ENCODE measurements around the gene HTR5A.
"Not testable (repeated sequence)": the region's sequence is repeated elsewhere in the genome, so short reads cannot be mapped to it uniquely, and the experiment has no call there.

Gene HTR5A

DNA sequence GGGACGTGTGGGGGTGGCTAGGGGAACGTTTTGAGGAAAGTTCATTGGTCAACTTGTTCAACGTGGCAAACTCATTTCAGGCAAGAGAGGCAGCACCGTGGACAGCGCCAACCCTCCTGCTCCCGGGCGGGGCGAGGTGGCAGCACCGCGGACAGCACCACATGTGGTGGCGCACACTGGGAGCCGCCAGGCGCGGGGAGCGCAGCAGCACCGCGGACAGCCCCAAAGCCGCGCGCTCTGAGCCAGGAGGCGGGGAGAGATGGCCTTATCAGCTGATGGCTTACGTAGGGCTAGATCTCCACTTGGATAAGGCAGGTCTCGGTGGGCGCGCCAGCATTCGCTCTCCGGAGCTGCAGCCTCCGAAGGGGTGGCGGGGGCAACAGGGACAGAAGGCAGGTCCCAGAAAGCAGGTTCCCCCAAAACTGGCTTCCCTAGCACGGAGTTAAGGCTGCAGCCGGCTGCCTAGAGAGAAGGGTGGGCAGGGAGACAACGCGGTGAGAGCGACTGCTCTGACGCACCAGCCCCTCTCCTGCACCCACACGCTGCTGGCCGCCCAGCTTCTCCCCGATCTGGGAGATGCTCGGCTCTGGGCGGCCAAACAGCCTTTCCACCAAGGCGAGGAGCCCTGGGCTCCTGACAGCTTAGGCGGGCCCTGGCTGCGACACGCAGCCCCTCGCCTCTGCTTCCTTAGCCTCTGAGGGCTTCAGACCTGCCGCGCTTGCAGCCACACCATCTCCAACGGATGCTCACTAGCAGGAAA lies at the start of gene HTR5A:
Gene HTR5A, plus strand, starts transcription at position 333 of the 760 bp plus-strand sequence. CDS start 576 bp downstream, outside the sequence.
- DNase-seq = peak; percentile 92

DNA sequence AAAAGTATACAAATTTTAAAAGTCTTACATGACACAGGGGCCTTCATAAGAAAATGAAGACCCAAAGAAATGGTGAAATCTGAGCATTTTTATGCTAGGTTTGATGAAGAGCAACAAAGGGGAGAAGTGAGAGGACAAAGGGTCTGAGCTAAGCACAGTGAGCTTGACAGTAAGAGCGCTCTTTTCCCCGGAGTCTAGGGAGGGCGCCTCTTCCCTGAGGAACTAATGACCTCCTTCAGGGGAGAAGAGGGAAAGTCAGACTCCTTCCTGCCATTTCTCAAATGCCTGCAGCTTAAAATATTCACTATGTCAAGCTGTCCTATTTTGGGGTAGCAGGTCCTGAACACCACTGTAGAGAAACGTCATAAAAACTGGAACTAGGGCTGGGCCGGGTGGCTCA lies 49.1 kb upstream of the HTR5A start:
- DNase-seq = no peak

DNA sequence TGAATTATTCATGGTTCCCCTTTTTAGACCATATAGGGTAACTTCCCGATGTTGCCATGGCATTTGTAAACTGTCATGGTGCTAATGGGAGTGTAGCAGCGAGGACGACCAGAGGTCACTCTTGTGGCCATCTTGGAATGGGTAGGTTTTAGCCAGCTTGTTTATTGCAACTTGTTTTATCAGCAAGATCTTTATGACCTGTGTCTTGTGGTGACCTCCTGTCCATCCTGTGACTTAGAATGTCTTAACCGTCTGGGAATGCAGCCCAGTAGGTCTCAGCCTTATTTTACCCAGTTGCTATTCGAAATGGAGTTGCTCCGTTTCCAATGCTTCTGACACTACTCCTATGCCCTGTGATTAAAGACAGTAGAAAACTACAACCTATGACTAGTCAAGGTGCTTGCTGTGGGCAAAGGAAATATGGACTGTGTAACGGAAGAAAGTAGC lies 48.4 kb upstream of the HTR5A start:
- no peak for DNase-seq

DNA sequence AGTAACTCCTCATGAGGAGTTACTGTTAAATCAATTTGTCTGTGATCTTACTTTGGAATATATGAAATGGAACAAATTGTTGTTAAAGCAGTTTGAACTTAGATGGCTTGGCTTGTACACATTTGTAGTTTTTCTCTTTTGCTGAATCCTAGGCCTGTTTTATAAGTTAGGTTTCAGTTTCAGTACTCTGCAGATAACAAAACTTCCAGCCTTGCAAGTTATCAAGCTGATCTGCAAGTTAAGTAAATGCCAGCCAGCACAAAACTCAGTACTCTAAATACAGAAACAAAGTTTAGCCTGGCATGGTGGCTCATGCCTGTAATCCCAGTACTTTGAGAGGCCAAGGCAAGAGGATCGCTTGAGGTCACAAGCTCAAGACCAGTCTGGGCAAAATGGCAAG lies 42.2 kb upstream of the HTR5A start:
- no peak for DNase-seq

DNA sequence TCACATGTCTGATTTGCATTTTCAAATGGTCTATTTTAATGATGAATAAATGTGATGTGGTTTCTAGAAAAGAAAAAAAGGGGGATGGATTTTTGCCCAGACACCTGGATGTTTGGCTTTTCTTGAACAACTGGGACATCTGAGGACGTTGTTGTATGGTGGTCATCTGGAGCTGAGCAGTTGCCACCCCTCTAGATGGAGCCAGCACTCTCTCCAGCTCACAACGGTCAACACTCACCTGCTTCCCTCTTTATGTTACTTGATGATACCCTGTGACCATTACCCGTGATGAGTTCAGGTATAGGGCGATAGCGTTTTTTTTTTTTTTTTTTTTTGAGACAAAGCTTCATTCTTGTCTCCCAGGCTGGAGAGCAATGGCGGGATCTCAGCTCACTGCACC lies 37.1 kb upstream of the HTR5A start:
- DNase-seq = no peak

DNA sequence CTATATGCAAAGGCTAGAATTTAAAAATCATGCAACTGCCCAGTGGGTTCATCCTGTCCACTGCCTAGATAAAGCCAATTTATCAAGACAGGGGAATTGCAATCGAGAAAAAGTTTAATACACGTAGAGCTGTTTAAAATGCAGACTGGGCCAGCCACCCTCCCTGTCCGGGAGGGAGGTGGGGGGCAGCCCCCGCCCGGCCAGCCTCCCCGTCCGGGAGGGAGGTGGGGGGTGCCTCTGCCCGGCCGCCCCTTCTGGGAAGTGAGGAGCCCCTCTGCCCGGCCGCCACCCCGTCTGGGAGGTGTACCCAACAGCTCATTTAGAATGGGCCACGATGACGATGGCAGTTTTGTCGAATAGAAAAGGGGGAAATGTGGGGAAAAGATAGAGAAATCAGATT lies 35.6 kb upstream of the HTR5A start:
- DNase-seq = not testable (repeated sequence)

DNA sequence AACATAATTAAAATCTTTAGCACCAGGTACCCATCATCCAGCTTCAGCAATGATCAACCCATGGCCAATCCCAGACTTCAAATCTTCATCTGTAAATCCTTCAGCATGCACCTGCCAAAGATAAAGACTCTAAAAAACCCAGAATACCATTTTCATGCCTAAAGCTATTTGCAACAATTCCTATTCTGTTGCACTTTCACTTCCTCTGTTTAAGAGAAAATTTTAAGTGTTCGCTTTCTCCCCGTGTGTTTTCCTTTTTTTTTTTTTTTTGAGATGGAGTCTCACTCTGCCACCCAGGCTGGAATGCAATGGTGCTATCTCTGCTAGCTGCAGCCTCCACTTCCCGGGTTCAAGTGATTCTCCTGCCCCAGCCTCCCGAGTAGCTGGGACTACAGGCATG lies 31.8 kb upstream of the HTR5A start:
- DNase-seq = no peak

DNA sequence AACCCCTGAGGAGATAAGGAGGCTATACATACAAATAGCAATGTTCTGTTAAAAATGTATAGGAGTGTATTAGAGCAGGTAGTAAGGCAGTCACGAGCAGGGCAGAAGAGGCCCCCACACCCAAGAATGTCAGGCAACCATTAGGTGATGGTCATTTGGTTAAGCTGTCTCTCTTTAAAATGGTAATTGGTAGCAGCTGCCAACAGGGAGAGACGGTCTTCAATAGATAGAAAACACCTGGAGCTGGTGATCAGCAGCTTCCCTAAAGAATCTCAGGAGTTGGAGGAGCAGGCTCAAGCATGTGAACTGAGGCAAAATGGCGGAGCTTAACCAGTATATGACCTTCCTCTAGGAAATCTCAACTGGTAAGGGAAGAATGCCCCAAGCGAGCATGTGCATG lies 26.4 kb upstream of the HTR5A start:
- DNase-seq = no peak

DNA sequence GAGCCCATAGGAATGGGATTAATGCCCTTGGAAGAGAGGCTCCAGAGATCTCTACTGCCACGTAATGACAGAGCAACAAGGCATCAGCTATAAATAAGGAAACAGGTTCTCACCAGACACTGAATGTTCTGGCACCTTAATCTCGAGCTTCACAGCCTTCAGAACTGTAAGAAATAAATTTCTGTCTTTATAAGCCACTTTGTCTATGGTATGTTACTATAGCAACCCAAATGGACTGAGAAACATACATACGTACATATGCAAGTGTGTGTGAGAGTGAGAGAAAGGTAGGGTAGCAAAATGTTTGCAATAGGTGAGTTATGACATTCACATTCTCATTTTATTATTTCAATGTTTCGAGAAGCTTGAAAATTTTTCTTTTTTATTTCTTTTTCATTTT lies 22.1 kb upstream of the HTR5A start:
- DNase-seq = no peak

DNA sequence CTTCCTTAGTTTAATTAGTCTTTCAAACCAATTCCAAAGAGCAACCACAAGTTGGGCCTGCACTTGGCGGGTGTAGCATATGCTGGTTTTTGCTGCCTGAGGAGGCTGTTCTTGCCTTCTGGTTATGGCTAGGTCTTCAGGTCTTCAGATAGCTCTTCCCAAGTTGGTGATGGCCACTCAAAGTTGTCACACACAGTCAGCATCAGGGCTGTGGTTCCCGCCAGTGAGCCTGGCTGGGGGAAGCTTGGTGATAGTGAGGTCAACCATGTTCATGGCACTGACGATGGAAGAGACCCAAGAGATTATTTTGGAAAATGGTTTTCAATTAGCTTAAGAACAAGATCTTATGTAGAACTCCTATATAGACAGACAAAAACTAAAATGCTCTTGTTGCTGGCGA lies 18.8 kb upstream of the HTR5A start:
- no peak for DNase-seq

DNA sequence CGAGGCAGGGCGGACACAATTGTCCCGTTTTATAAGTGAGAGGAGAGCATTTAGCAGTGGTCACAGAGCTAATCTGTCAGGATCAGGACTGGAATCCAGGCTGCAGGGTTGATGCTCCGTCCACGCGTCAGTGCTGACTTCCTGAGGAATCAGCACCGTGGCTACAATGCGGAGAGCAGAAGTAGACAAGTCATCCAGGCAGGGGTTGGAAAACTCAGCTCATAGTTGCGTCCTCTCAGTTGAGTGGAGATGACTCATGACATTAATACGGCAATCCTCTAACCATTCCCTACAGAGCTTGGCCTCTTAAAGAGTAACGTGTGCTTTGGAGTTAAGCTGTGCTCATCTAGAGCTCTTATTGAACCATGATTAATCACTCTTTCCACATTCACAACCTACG lies 17.1 kb upstream of the HTR5A start:
- DNase-seq = no peak

DNA sequence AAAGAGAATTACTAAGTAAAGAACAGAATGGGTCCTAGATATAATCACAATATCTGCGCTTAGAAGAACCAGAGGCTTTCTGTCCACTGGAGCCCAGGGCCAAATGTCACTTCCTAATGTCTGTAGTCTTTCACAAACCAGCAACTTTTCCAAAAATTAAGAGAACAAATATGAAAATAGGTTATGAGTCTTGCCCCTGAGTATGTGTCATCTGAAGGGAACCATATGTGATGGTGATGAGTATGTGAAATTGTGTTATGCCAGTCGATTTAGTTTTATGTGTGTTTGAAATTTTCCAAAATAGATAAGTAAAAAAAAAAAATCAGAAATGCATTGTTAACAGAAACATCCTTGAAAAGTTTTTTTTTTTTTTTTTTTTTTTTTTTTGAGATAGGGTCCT lies 15.4 kb upstream of the HTR5A start:
- DNase-seq = no peak

DNA sequence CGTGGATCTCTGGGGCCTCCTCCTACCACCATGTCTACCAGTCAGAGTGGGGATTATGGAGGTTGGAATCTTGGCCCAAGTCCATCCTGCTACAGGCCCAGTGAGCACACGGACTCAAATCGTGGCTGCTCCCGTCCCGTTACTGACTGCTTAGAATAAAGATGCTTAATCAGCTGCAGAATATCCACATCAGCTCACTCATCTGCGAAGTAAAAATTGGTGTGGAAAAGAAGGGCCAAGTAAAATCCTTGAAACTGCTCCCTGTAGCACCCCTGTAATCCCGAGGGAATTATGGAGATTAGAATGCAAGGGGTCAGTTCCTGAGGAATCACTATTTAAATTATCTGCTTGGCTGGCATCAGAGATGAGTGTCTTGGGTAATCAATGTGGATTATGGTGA lies 13.0 kb upstream of the HTR5A start:
- no peak for DNase-seq

DNA sequence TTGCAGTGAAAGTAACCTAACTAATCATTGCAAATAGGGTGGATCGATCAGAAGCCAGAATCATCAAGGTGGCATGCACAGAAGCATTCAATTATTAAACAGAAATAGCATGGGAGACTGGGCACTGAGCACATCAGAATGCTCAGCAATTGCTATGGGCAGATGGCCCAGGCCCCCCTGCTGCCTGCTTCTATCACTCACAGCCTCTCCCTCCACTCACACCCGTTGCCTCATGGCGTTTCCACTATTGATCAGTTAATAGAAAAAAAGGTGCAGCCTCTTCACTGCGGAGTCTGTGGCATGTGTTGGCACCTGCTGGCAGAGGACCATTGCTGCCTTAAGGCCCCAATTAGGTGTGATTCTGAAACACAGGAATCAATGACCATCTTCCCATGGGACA lies 11.2 kb upstream of the HTR5A start:
- no peak for DNase-seq

DNA sequence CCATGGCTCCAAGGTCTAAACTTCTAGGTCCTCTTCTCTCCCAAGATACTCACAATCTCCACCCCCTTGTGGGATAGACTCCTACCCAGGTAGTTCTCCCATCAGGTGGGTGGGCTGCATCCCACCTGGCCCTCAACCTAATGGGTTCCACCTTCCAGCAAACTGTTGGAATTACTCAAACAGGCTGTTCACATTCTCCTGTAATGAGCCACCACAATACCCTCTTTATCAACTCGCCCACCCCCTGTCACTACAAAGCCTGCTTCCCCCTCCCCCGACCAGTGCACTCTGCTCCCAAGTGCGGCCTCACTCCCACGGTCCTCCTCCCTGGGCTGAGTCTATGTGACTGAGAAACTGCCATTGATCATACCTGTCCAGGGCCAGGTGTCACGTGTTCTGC lies 10.4 kb upstream of the HTR5A start:
- DNase-seq = no peak

GRCh38 chr7:155062411-155062810 lies 7.7 kb upstream of the HTR5A start:
- no peak for DNase-seq

GRCh38 chr7:155064186-155064585 lies 5.9 kb upstream of the HTR5A start:
- DNase-seq = no peak

GRCh38 chr7:155066417-155066950 lies 3.6 kb upstream of the HTR5A start:
- DNase-seq = peak; percentile 46

- no peak for DNase-seq
These were observed 1.1 kb downstream of the HTR5A start for GRCh38 chr7:155071121-155071651.

- DNase-seq = no peak
These were observed 1.9 kb downstream of the HTR5A start for GRCh38 chr7:155071916-155072571.

DNA sequence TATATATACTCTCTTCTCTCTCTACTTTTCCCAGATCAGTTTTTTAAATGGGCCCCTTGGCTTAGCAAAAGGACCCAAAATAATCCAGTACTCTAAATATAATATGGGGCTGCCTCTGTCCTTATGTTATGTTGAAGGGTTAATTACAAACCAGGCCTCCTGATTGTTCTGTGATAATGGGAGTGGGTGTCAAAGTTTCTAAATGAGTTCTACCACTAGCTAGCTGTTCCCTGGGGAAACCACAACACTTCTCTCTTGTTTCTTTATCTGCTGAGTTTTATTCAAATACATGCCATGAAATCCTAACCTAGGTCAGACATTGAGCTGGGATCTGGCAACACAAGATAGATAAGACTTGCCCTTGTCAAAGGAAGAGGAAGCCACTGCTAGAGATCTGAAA lies 3.8 kb downstream of the HTR5A start:
- DNase-seq = no peak

- no peak for DNase-seq
These were observed 13.9 kb downstream of the HTR5A start for GRCh38 chr7:155084021-155084420.

GRCh38 chr7:155084969-155085368 lies 14.8 kb downstream of the HTR5A start:
- no peak for DNase-seq

- DNase-seq = no peak
These were observed 20.6 kb downstream of the HTR5A start for GRCh38 chr7:155090684-155091083.

Measured in femur (tissue), 1 donor.